ENCODE measurements around the gene OCIAD1.

DNA sequence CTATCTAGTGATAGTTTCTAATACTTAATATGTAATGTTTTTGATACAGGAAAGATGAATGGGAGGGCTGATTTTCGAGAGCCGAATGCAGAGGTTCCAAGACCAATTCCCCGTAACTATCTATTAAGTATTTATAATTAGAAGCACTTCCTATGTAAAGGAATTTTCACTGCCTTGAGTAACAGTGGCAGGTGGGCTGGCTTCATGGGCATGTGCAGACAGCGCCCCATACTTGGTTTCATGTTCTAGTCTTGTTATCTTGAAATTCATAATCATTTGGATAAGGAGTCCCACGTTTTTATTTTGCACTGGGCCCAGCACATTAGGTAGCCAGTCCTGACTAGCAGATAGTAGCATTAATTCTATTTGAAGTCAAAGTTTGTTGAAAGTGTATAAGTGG lies 1.7 kb downstream of the OCIAD1 start:
- TF ChIP-seq, protein P1, sequence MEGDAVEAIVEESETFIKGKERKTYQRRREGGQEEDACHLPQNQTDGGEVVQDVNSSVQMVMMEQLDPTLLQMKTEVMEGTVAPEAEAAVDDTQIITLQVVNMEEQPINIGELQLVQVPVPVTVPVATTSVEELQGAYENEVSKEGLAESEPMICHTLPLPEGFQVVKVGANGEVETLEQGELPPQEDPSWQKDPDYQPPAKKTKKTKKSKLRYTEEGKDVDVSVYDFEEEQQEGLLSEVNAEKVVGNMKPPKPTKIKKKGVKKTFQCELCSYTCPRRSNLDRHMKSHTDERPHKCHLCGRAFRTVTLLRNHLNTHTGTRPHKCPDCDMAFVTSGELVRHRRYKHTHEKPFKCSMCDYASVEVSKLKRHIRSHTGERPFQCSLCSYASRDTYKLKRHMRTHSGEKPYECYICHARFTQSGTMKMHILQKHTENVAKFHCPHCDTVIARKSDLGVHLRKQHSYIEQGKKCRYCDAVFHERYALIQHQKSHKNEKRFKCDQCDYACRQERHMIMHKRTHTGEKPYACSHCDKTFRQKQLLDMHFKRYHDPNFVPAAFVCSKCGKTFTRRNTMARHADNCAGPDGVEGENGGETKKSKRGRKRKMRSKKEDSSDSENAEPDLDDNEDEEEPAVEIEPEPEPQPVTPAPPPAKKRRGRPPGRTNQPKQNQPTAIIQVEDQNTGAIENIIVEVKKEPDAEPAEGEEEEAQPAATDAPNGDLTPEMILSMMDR (conservative IDR thresholded peaks at IDR 0.05; ENCODE audit: low read length), result no peak
- no peak for TF ChIP-seq EZH2phosphoT487 (IDR thresholded peaks at IDR 0.05; ENCODE audit: borderline replicate concordance, low read depth, low read length)
